Kidney (tissue), 14 donors: Measurements from ENCODE around the gene MAGI1. TPM values are rescaled to one million over a fixed set of nuclear protein-coding genes. Genes with fewer than 3 reads are reported as not detected.
A peak's percentile ranks its signal among the peaks of the same experiment; 100 is the strongest.

Source experiments
- DNase-seq, 5 donors: peaks; one replicate each; pipeline ENCODE4 v3.0.0-alpha.2; 2013 to 2020
- FAIRE-seq: peaks from 2 replicates; lab custom pipeline; 2012; peaks lifted over from hg19 to GRCh38; lab: Jason Lieb, UNC
- H3K27ac ChIP-seq, 2 donors: one replicate each; pipeline ENCODE4 v1.7.0; 2013; ENCODE audit warnings: low read depth in 2 of 2, low read length in 2 of 2, inconsistent platforms in 1 of 2
- H3K27me3 ChIP-seq: one replicate; pipeline ENCODE4 v1.7.1; 2013; ENCODE audit warnings: low read length, inconsistent platforms; ENCODE audit not compliant: control insufficient read depth, insufficient read depth
- H3K36me3 ChIP-seq, 3 donors: one replicate each; pipeline versions ENCODE4 v1.7.0 to v1.7.1; 2013; ENCODE audit warnings: low read length in 3 of 3, control low read depth in 1 of 3, inconsistent platforms in 1 of 3; ENCODE audit not compliant: insufficient read depth in 3 of 3, control insufficient read depth in 2 of 3
- H3K4me1 ChIP-seq, 3 donors: one replicate each; pipeline versions ENCODE4 v1.7.0 to v1.7.1; 2013; ENCODE audit warnings: low read length in 3 of 3, inconsistent platforms in 1 of 3, low read depth in 1 of 3; ENCODE audit not compliant: control insufficient read depth in 2 of 3, insufficient read depth in 2 of 3
- H3K4me3 ChIP-seq, 3 donors: one replicate each; pipeline versions ENCODE4 v1.7.0 to v1.8.1; 2013; ENCODE audit warnings: low read length in 3 of 3, control low read depth in 1 of 3, inconsistent platforms in 1 of 3
- H3K9ac ChIP-seq, 3 donors: one replicate each; pipeline versions ENCODE4 v1.7.0 to v1.7.1; 2013; ENCODE audit warnings: low read length in 3 of 3, control low read depth in 1 of 3, inconsistent platforms in 1 of 3
- H3K9me3 ChIP-seq, 3 donors: one replicate each; pipeline versions ENCODE4 v1.7.0 to v1.7.1; 2013; ENCODE audit warnings: low read length in 3 of 3, control low read depth in 1 of 3, inconsistent platforms in 1 of 3; ENCODE audit not compliant: control insufficient read depth in 2 of 3, insufficient read depth in 1 of 3
- intact Hi-C: fragments of 100-400 bp; cut with DNase I; formaldehyde crosslinking; loops from one replicate; pipeline ENCODE4 v1.11.1; 2022
- polyA plus RNA-seq: library from polyadenylated mRNA; stranded (reverse); fragments of 350-450 nt; fragmentation: Illumina TruSeq; extraction: RNeasy Lipid Tissue Mini Kit (QIAGEN cat#74804); gene quantifications from one replicate; pipeline ENCODE4 v1.2.3, GENCODE V29; 2014; ENCODE audit warnings: low read depth, low replicate concordance; ENCODE audit not compliant: insufficient read depth
- total RNA-seq: library from RNA; stranded (reverse); fragmentation: NEBNext Ultra II Directional; extraction: Animal tissue kit (Norgen Biotek cat#: 25700); gene quantifications from one replicate; pipeline ENCODE4 v1.2.1, GENCODE V29; 2021
- TF ChIP-seq, protein P1 (sequence below): IDR thresholded peaks from 3 replicates; pipeline ENCODE4 v1.5.1; 2012; ENCODE audit warnings: mild to moderate bottlenecking, moderate library complexity, borderline replicate concordance; ENCODE audit not compliant: insufficient read depth; ENCODE audit errors: extremely low read depth
- donor health status: control.
- donor health status: control.
- donor health status: control.
- donor health status: control.
- donor health status: control.
- donor health status: DM: yes; HTN: yes; CAD: no.
- donor health status: Normal renal cell carcinoma (clear cell type).

Gene MAGI1
- total and polyA plus RNA-seq, 2 donors from 2014 or later = 8.2 to 42.8 TPM

DNA sequence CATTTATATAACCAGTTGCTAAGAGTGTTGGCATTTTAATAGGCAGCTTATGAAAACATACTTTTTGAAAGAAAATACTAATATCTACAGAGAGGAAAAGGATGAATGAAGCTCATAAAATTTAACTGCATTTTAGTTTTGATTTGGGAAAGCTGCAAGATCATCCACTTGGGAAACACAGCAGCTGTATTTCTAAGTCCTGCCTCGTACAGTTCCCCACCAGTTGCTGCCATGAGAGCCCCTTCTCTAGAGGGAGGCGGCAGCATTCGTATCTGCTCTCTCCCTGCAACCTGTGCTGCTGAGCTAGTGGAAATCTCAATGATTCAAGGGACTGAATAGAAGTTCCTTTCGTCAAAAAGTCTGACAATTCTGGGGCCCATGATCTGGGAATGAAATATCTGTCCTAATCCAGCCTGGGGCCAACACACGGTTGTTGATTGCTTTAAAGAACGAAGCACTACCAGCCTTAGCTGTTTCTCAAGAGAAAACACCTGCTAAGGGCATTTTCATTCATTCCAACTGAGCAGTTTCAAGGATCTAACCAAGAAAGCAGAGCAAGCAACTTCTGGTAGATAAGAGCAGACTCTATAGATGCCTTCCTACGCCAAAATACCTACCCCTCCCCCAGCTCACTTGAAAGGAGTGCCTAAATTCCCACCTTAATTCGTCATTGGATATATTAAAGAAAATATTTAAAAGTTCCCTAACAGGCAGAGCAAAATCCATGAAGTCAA lies 223.7 kb downstream of the MAGI1 start:
- Histone ChIP-seq H3K27ac (no peak overlapping the region), H3K4me3 (no peak overlapping the region), H3K4me1 (peaks cover 0 to 4% (median 0%) of the 10 kb centered on the region in 3 donors), H3K27me3 (no peaks in the 10 kb centered on the region), H3K9ac (no peak overlapping the region), H3K9me3 (no peaks in the 10 kb centered on the region), H3K36me3 (no peaks in the 10 kb centered on the region)
- TF ChIP-seq, protein P1, sequence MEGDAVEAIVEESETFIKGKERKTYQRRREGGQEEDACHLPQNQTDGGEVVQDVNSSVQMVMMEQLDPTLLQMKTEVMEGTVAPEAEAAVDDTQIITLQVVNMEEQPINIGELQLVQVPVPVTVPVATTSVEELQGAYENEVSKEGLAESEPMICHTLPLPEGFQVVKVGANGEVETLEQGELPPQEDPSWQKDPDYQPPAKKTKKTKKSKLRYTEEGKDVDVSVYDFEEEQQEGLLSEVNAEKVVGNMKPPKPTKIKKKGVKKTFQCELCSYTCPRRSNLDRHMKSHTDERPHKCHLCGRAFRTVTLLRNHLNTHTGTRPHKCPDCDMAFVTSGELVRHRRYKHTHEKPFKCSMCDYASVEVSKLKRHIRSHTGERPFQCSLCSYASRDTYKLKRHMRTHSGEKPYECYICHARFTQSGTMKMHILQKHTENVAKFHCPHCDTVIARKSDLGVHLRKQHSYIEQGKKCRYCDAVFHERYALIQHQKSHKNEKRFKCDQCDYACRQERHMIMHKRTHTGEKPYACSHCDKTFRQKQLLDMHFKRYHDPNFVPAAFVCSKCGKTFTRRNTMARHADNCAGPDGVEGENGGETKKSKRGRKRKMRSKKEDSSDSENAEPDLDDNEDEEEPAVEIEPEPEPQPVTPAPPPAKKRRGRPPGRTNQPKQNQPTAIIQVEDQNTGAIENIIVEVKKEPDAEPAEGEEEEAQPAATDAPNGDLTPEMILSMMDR = no peak
- DNase-seq (peak in 2 of 5 donors; percentile 9 to 58), FAIRE-seq (no peak)
- intact Hi-C loops = no loop called here

DNA sequence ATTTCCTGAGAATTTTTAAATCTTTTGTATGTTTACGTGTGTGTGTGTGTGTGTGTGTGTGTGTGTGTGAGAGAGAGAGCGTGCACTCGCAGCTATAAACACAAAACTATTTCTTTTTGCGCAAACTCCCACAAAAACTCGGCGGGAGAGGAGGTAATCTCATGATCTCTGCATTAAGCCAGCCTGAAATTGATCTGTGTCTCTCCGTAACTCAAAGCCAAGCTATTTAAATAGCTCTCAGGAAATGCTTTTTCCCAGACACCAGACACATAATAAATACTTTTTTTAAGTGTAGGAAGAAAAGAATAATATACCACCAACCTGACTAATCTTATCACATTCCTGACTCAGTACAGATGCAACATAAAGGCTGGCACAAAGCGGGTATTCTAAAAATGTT lies 226.8 kb downstream of the MAGI1 start:
- Histone ChIP-seq H3K4me3 (no peak overlapping the region), H3K9ac (no peak overlapping the region), H3K36me3 (no peaks in the 10 kb centered on the region), H3K4me1 (no peaks in the 10 kb centered on the region), H3K9me3 (no peaks in the 10 kb centered on the region), H3K27me3 (no peaks in the 10 kb centered on the region), H3K27ac (no peak overlapping the region)
- DNase-seq = peak in 3 of 5 donors; percentile 15 to 64 (median 56)
- TF ChIP-seq, protein P1 = no peak
- intact Hi-C loops = no loop called here
- FAIRE-seq = no peak

DNA sequence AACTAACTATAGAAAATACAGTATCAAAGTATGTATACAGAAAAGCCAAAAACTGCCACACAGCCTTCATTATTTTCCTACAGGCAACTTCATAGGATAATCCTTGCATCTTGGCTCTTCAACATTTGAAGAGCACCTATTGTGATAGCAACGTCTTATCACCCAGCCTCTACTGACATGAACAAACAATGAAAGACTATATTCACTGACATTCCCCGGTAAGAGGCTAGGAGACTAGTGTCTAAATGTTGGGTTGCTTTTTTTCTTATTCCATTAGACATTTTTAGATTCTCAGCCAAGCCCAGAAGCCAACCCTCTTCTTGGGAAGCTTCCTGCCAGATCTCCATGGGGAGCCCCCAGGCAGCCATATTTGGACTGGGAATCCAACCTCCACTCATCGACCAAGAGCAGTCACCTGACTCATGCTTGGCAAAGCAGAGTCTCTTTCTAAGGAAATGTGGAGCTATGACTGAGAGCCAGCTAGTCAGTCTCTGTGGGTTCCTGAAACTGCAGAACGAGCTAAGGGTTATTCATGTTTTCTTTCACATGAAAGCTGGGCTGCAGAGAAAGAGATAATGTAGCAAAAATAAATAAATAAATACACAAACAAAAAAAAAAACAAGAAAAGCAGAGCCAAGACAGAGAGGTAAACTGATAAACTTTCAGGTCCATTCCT lies 227.5 kb downstream of the MAGI1 start:
- Histone ChIP-seq H3K9me3 (no peaks in the 10 kb centered on the region), H3K4me1 (no peaks in the 10 kb centered on the region), H3K9ac (no peak overlapping the region), H3K27ac (no peak overlapping the region), H3K4me3 (no peak overlapping the region), H3K27me3 (no peaks in the 10 kb centered on the region), H3K36me3 (no peaks in the 10 kb centered on the region)
- DNase-seq = no peak
- intact Hi-C loops = no loop called here
- FAIRE-seq = no peak
- TF ChIP-seq, protein P1 = no peak
